ENCODE measurements around the gene RAD18.

RAD18 gene

DNA sequence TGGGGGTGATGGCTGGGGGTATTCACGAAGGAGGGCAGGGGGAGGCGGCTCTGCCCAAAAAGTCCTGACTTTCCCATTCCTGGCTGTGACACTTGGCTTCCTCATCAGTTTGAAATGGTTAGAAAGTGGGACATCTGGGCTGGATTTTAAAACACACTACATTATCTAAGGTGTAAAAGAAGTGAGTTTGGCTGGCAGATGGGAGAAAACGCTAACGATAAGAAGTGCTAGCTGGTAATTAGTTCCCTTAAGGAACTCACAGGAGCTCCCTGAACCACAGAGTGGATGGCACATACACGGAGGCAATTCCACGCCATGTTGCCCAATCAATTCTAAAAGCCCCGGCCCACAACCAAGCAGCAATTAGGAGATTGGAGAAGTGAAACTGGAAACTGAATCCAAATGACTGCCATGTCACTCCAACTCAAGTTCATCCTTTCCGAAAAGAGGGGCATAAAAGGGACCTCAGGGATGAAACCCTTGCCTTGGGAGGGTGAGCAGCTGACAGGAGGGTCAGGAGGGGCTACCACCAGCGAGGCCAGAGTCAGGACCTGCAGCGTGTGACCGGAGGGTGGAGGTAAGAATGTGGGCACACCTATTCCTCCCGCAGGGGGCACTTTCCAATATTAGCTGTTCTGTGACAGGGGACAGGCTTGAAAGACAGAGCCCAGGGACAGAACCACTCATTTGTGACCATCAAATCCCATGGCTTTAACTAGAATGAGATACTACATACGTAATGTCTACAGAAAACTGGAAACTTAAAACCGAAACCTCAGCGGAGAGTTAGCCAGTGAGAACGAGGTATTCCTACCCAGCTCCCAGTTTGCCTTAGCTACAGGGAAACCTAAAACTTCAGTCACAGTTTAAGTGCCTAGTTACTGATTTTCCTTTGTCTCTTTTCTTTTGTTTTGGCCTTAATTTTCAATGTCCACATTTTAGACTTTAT, 98.6 kb downstream of the RAD18 start:
- no peak for DNase-seq (ENCODE audit: low spot score)

DNA sequence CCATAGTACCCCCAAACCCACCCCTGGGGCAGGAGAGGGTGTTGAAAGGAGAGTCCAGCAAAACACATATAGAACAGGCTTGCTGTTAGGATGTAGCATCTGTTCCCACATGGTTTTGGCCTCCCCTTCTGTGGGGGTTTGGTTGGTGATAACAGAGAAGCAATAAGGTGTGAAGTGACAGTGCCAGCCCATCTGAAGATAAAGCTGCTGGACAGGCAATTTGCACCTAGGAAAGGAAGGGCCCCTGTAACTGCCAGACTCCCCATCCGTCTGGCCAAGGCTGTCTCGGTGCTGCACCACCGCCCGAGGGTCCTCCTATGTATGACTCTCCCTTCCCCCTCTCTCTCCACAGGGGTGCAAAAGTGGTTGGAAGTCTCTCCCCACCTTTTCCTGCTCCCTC, 99.4 kb downstream of the RAD18 start:
- DNase-seq (ENCODE audit: low spot score): no peak

DNA sequence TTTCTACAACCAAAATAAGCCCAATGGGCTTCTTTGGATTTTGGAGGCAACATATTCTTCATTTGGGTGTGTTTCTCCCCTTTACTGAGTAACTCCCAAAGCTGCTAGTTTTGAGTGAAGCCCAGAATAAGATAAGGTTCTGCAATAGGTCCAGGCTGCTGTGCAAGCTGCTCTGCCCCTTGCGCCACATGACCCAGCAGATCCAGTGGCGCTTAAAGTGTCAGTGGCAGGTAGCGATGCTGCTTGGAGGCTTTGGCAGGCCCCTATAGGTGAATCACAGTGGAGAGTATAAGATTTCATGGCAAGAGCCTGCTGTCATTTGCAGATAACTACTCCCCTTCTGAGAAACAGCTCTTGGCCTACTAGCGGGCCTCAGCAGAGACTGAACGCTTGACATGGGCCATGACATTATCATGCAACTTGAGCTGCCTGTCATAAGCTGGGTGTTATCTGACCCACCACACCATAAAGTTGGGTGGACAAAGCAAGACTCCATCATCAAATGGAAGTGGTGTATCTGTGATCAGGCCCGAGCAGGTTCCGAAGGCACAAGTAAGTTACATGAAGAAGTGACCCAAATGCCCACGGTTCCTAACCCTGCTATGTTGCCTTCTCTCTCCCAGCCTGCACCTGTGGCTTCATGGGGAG, 105.4 kb downstream of the RAD18 start:
- DNase-seq (ENCODE audit: low spot score): no peak

DNA sequence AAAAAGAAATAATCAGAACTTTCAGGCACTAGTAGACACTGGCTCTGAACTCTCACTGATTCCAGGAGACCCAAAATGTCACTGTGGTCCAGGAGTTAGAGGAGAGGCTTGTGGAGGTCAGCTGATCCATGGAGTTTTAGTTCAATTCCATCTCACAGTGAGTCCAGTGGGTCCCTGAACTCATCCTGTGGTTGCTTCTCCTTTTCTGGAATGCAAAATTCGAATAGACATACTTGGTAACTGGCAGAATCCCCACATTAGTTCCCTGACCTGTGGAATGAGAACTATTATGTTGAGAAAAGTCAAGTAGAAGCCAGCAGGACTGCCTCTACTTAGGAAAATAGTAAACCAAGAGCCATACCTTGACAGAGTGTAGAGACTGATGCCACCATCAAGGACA, 106.6 kb downstream of the RAD18 start:
- DNase-seq (ENCODE audit: low spot score): no peak

DNA sequence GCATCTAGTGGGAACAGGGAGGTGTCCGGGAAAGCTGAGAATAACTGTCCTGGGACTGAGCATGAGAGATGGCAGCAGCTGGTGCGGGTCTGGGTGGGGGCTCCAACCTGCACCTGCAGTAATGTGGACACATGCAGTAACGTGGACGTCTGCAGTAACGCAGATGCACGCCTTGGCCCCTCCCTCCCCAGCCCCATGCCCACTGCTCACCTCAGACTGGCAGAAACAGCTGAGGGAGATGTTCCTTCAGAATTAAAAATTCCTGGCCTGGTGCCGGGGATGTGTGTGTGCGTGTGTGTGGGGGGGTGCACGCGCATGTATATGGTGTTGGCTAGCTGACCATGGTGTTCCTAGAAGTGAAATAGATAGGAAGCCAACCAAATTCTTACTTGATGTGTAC, 107.2 kb downstream of the RAD18 start:
- no peak for DNase-seq (ENCODE audit: low spot score)

DNA sequence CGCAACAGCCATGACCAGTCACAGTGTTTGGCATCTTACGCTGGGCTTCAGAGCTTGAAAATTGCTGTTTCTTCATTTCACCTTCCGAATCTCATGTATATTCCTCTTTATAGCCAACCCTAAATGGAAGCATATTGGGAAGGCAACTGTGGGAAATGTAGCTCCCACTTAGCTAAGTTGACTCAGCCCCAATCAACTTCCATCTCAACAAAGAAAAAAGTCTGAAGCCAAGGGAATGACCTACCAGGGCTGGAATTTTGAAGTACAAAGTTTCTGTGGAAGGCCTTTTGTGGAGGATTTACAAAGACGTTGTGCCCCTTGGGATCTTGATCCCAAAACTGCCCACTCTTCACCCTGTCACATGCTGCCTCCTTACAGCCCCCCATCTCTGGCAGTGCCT, 108.6 kb downstream of the RAD18 start:
- DNase-seq (ENCODE audit: low spot score): no peak

DNA sequence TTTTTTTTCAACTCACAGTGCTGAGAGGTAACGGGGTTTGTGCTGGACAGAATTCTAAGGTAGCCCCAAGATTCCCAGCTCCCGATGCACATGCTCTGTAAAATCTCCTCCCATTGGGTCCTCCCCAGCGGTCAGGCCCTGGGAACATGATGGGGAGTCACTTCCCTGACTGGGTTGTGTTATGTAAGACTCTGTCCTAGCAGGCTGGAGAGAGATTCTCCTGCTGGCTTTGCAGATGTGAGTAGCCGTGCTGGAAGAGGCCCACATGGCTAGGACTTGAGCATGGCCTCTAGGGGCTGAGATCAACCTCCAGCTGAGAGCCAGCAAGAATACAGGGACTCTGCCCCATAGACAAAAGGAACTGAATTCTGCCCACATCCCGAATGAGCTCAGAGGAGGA, 110.2 kb downstream of the RAD18 start:
- DNase-seq (ENCODE audit: low spot score): no peak

DNA sequence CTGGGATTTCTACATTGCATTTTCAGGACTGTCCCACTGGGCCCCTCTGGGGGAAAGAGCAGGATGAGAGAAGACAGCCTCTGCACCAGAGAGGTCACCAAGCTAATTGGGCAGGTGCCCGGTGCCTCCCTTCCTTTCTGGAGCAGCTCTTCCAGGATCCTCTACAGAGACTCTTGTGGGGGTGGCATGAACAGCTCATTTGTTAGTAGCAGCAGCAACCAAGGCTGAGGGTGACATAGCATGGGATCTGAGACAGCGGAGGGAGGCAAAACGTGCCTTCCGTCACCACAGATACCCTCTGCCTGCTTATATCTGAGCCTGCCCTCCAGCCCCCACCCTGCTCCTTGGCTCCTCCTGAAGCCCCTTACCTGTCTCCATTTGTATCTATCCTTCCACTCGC, 110.8 kb downstream of the RAD18 start:
- no peak for DNase-seq (ENCODE audit: low spot score)

DNA sequence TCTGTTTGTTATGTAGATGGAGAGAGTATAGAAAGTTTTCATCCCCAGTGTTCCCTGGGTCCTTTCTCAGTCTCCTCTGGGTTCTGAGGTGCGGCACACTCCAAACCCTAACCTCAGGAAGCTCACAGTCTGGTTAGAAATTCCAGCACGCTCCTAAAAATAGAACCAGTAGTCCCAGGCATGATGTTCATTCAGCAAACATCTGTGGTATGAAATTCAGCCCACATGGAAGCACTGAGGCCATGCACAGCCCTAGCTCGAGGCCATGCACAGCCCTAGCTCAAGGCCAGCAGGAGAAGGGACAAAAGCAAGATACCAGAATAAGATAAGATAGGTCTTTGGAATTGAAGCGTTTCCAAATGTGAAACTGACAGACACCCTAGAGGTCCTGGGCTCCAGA, 111.6 kb downstream of the RAD18 start:
- no peak for DNase-seq (ENCODE audit: low spot score)

DNA sequence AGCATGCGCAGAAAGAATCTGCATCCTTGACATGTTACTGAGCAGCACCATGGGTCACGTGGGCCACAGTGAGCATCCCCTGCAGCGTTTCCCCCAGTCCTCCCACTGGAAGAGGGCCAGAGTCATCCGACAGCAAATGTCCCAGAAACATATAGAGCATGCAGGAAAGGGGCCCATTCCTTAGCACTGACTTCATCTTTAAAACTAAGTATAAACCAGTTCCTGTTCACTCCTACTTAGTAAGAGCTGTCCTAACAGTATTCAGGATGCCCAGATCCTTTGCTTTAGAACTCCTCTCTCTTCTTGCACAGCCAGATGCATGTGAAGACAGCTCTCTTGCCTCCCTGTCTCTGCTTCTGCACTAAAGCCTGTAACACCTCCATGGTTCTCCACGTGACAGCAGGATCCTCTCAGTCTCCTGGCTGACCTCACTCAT, 114.6 kb downstream of the RAD18 start:
- no peak for DNase-seq (ENCODE audit: low spot score)

DNA sequence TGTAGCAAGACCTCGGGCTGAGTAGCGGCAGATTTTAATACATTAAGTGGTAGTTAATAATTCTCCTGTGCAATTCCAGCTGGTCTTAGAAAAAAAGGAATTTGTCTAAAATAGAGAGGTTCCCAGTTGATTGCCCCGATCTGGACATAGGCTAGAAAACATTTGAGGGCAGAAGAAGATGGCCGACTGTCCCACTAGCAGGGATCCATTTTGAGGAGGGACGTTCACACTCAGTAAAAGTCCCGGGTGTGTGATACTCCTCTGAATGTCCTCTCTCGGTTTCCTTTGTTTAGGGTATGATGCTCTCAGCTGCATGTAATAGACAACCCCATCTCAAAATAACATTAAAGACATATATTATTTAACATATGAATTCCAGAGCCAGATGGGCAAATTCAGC, 116.0 kb downstream of the RAD18 start:
- no peak for DNase-seq (ENCODE audit: low spot score)

DNA sequence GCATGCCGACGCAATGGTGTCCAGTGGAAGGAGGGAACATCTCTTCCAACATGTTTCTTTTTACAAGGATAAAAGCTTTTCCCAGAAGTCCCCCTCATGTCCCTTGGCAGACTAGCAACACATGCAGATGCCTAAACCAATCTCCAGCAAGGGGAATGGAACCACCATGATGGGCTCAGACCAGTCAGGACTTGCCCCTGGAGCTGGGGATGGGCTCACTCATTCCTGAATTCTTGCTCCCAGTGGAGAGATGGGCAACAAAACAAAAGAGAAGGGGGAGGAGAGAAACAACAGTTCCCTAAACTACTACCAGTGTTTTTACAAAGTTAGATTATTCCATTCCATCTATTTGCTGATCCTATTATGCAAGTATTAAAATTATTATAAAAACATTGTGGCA, 117.1 kb downstream of the RAD18 start:
- no peak for DNase-seq (ENCODE audit: low spot score)

DNA sequence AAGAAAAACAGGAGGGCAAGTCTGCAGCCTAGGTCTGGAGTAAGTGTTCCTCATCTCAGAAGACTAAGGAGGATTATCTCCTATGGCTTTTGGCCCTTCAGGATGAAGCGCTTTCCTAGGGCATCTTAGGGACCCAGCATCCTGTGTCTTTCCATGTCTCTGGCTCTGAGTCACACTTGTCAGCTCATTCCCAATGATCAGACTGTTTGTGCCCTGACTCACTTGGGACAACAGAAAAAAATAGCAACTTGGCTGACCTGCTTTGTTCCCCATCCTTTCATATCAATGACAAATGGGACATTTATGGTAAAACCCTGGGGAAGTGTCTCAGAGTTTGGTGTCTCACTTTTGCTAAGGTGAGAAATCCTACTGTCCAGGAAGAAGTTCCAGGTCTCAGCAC, 117.6 kb downstream of the RAD18 start:
- no peak for DNase-seq (ENCODE audit: low spot score)

DNA sequence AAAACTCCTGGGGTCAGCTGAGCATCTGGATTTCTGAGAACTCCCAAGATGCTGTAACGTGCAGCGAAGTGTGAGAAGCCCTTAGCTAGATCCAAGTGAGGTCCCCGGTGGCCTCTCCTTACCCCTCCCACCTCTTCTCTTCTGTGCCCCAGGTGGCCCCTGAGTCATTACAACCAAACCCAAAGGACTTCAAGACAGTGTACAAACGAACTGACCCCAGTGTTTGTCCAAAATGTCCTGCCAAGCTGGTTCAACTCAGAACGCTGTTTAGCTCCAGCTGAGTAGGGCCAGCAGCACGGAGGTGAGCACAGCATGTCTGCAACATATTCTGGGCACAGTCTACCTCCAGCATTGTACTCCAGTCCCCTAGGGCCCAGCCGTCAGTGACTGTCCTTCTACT, 119.9 kb downstream of the RAD18 start:
- DNase-seq (ENCODE audit: low spot score): no peak

DNA sequence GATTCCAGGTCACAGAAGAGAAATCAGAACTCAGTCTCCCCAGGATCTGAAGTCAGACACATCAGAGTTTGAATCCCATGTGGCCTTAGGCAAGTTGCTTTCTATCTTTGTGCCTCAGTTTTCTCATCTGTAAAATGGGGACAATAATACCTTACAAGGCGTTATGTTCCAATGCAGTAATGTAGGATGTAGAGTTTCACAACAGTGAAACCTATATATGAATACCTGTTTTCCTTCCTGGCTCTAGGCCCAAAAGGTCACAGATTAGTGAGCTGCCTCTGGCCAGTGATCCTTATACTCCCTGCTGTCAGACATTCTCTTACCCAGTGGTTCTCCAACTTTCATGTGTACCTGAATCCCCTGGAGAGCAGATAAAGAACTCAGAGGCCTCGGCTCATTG, 121.0 kb downstream of the RAD18 start:
- no peak for DNase-seq (ENCODE audit: low spot score)

DNA sequence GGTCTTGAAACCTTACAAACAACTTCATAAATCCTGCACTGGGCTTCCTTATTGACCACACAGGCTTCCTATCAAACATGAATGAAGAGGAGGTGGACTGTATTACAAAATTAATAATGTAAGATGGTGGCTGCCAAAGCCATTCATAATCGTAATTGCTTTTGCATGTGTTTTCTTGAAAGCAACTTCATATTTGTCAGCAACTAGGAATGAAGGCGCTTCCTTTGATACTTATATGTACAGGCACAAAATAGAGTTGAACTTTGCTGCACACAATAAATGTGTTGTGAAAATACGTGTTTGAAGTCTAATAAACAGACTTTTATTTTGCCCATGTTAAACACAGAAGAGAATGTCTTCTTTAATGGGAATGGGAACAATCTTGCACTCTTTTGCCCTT, 121.8 kb downstream of the RAD18 start:
- DNase-seq (ENCODE audit: low spot score): no peak

DNA sequence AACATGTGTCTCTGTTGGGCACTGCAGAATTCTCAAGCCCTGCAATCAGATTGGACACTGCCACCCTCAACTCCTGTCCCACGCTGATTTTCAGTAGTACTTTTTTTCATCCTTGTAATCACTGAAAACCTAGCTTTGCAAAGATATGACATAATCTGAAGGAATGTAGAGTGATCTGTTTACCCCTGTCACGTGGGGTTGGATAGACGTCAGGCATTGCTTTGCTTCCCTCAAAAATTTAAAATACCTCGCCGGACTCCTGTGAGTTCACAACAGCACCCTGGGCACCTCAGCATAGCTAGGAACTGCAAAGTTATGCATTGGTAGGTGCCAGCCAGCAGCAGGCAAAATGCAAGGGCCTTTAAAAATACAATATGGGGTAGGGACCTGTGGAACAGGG, 122.7 kb downstream of the RAD18 start:
- no peak for DNase-seq (ENCODE audit: low spot score)

DNA sequence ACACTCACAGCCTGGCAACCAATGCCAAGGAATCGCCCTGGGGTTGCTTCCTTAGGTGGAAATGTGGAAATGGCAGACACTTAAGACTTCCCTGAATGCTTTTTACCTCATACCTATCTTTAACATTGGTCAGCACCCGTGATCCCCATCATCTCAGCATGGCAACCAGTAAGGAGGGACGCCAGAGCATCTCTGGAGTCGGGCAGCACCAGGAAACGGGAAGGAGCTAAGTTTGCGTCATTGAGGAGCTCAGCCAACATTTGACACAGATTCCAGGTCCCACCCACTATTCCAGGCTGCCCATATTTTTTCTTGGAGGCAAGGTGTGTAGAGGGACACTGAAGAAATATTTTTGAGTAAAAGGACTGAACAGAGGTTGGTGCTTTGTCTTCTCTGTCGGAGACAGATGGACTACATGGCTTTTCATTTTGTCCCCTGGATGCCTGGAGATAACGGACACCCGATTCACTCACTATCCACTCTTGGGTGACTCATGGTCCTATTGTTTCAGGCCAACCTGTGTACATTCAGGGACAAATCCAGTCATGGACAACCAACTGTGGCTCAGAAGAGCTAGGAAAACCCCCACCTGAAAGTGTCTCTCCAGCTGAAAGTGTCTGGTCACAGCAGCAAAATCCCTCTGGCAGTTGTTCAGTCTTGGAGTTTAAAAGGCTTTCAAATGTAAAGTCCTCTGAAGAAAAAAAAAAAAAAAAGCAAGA, 123.5 kb downstream of the RAD18 start:
- DNase-seq (ENCODE audit: low spot score): no peak

DNA sequence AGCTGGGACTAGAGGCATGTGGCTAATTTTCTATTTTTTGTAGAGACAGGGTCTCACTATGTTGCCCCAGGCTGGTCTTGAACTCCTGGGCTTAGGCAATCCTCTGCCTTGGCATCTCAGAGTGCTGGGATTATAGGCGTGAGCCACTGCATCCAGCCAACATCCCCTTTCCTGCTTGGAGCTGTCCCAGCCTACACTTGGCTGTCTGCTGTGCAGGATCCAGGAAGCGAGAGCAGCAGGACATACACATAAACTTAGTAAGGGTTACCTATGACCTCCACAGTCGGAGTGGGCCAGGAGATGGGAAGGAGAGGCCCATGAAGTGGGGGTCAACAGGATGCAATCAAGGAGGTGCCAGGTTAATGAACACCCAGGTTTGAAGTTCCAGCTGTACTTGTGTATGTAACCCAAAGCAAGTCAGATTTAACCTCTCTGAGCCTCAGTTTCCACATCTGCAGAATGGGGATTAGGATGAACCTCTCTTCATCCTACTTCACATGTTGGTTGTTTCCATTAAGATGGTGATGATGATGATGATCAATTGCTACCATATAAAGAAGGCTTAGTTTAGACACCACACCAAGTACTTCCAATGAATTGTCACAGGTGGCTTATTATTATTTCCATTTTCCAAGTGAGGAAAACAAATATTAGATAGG, 124.4 kb downstream of the RAD18 start:
- no peak for DNase-seq (ENCODE audit: low spot score)

DNA sequence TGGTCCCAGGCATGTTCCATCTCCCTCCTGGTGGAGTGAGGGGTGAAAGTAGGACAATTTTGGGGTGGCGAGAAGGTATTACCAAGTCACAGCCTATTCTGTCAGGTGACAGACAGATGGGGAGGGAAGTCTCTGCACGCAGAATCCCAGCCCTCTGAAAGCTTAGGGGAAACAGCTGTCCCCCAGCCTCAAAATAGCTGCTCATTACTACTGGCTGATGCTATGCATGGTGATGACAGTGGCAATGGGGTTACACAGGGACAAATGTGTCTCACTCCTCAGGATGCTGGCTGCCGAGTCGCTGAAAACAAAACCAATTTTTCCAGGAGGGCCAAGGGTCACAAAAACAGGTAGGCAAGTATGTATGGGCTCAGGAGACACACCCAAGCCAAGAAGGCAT, 125.0 kb downstream of the RAD18 start:
- DNase-seq (ENCODE audit: low spot score): no peak

DNA sequence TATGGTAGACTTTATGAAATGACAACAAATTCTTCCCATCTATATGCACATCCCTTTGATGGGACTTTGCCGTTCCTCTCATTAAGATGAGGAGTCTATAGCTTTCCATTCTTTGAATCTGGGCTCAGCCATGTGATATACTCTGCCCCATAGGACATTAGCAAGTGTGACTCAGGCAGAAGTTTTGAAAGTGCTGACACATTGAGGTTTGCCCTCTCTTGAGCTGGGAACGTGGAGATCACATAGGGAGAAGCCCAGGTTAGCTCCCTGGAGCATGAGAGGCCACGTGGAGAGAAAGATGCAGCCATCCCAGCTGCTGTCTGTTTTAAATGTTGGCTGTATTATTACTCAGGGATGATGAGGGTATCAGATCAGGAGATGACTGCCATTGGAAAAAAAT, 126.1 kb downstream of the RAD18 start:
- DNase-seq (ENCODE audit: low spot score): no peak

DNA sequence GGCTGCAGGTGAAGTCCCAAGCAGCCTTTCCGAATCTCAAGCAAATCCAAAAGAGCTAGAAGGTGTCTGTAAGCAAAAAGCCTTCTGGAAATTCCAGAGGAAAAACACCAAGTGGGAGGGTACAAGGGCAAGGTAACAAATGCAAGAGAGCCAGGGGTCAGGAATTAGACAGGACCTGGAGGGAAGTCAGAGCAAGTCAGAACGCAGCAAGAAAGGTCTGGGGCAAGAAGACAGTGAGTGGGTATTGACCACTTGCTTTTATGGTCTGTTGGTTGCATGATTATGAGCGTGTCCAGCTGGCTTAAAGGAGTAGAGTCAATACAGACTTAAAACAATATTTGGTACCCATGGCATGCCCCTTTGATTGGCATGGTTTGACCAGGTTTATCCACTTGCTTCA, 127.2 kb downstream of the RAD18 start:
- DNase-seq (ENCODE audit: low spot score): no peak

Measured in pons (tissue), 1 donor.